Activated CD8-positive, alpha-beta memory T cell treated with anti-CD3 and anti-CD28 coated beads for 36 hours (primary cell): ENCODE results near the gene NVL. TPM values are rescaled to one million over a fixed set of nuclear protein-coding genes. Genes with fewer than 3 reads are reported as not detected.
"Not testable (repeated sequence)": the region's sequence is repeated elsewhere in the genome, so short reads cannot be mapped to it uniquely, and the experiment has no call there.

Experiments used
- CTCF ChIA-PET: fragments of 350-600 bp; sonication (Branson Sonifier 250); formaldehyde crosslinking; loops from one replicate; lab custom pipeline; 2021; ENCODE audit warnings: antibody characterized with exemption; lab: Charles Lee
- POLR2A ChIA-PET: fragments of 350-600 bp; sonication (Branson Sonifier 250); formaldehyde crosslinking; loops from one replicate; lab custom pipeline; 2021; ENCODE audit warnings: antibody characterized with exemption; lab: Charles Lee
- total RNA-seq, 2 experiments: library from RNA; stranded (reverse); gene quantifications; one replicate each; pipeline ENCODE4 v1.2.3, GENCODE V29; 2021

The NVL gene
- total RNA-seq, 2 experiments from 2014 or later = 47.4 to 48.3 TPM

GRCh38 chr1:224340453-224341384 lies 10.7 kb upstream of the NVL start:
- CTCF ChIA-PET, POLR2A ChIA-PET: not testable (repeated sequence)

- CTCF ChIA-PET = no interaction called here
- POLR2A ChIA-PET = no interaction called here
These were observed 9.6 kb upstream of the NVL start for GRCh38 chr1:224339442-224340033.

- ChIA-PET POLR2A (no interaction called here), CTCF (no interaction called here)
These were observed 8.3 kb upstream of the NVL start for GRCh38 chr1:224338150-224338838.

GRCh38 chr1:224333939-224334786 lies 4.2 kb upstream of the NVL start:
- CTCF ChIA-PET = interaction anchor here (0.8 kb wide), 1 partner anchor 41 kb away, joined by 3 read pairs; no protein-coding TSS in a partner anchor
- POLR2A ChIA-PET = interaction anchor here (0.6 to 1.3 kb wide), 2 partner anchors 38 to 220 kb away, joined by 4 to 5 read pairs; no protein-coding TSS in a partner anchor

- POLR2A ChIA-PET = interaction anchor here (1.3 kb wide), 1 partner anchor 219 kb away, joined by 4 read pairs; no protein-coding TSS in a partner anchor
These were observed 3.4 kb upstream of the NVL start for GRCh38 chr1:224333309-224333926.

GRCh38 chr1:224331824-224332223 lies 1.9 kb upstream of the NVL start:
- ChIA-PET POLR2A (interaction anchor here (0.6 kb wide), 1 partner anchor 14 kb away, joined by 3 read pairs; no protein-coding TSS in a partner anchor), CTCF (interaction anchor here (1.0 kb wide), 1 partner anchor 14 kb away, joined by 3 read pairs; no protein-coding TSS in a partner anchor)

More at GRCh38 chr1:224333309-224333926, 3.4 kb upstream of the NVL start:
- CTCF ChIA-PET = no interaction called here

- ChIA-PET POLR2A (interaction anchor here (0.6 kb wide), 2 partner anchors 14 to 1767 kb away, joined by 3 read pairs; no protein-coding TSS in a partner anchor), CTCF (interaction anchor here (1.0 kb wide), 1 partner anchor 14 kb away, joined by 3 read pairs; no protein-coding TSS in a partner anchor)
These were observed 1.4 kb upstream of the NVL start for GRCh38 chr1:224331326-224331725.

- ChIA-PET CTCF (interaction anchor here (1.0 kb wide), 1 partner anchor 101 kb away, joined by 3 read pairs; no protein-coding TSS in a partner anchor), POLR2A (no interaction called here)
These were observed 509 bp downstream of the NVL start for GRCh38 chr1:224329484-224329841.

- POLR2A ChIA-PET = no interaction called here
These were observed 1.3 kb downstream of the NVL start for GRCh38 chr1:224328644-224329043.

GRCh38 chr1:224325959-224326358 lies 4.0 kb downstream of the NVL start:
- ChIA-PET POLR2A (no interaction called here), CTCF (no interaction called here)

More at GRCh38 chr1:224328644-224329043, 1.3 kb downstream of the NVL start:
- CTCF ChIA-PET = no interaction called here

GRCh38 chr1:224321706-224322105 lies 8.3 kb downstream of the NVL start:
- ChIA-PET CTCF (no interaction called here), POLR2A (no interaction called here)

GRCh38 chr1:224317383-224318045 lies 12.5 kb downstream of the NVL start:
- ChIA-PET POLR2A (interaction anchor here (0.7 kb wide), 1 partner anchor 14 kb away, joined by 3 read pairs; no protein-coding TSS in a partner anchor), CTCF (no interaction called here)

- CTCF ChIA-PET = no interaction called here
- POLR2A ChIA-PET = no interaction called here
These were observed 17.9 kb downstream of the NVL start for GRCh38 chr1:224312025-224312424.

- CTCF ChIA-PET, POLR2A ChIA-PET: not testable (repeated sequence)
These were observed 18.5 kb downstream of the NVL start for GRCh38 chr1:224311503-224311902.

GRCh38 chr1:224308064-224308463 lies 21.9 kb downstream of the NVL start:
- POLR2A ChIA-PET = no interaction called here
- CTCF ChIA-PET = interaction anchor here (0.6 kb wide), 1 partner anchor 300 kb away, joined by 3 read pairs; no protein-coding TSS in a partner anchor

- CTCF ChIA-PET = interaction anchor here (0.6 kb wide), 1 partner anchor 131 kb away, joined by 3 read pairs; no protein-coding TSS in a partner anchor
- POLR2A ChIA-PET = no interaction called here
These were observed 25.2 kb downstream of the NVL start for GRCh38 chr1:224304767-224305166.

- ChIA-PET CTCF (no interaction called here), POLR2A (interaction anchor here (0.6 kb wide), 1 partner anchor 186 kb away, joined by 8 read pairs; no protein-coding TSS in a partner anchor)
These were observed 27.0 kb downstream of the NVL start for GRCh38 chr1:224302947-224303346.
